HepG2 (cell line): ENCODE measurements around the gene ZSCAN26. TPM values are rescaled to one million over a fixed set of nuclear protein-coding genes. Genes with fewer than 3 reads are reported as not detected.

ENCODE experiments used
- GLI4 ChIP-seq: sonication (generic); formaldehyde crosslinking; IDR thresholded peaks from 2 replicates; pipeline ENCODE4 v1.5.1; 2020; ENCODE audit warnings: missing genetic modification reagents, mild to moderate bottlenecking, moderate library complexity, borderline replicate concordance
- PAXIP1 ChIP-seq: sonication (generic); formaldehyde crosslinking; conservative IDR thresholded peaks from 2 replicates; pipeline ENCODE4 v1.4.0; 2020; ENCODE audit warnings: mild to moderate bottlenecking, missing genetic modification reagents, moderate library complexity
- POGK ChIP-seq: sonication (generic); formaldehyde crosslinking; conservative IDR thresholded peaks from 2 replicates; pipeline ENCODE4 v1.8.0; 2022; ENCODE audit warnings: mild to moderate bottlenecking, moderate library complexity, missing genetic modification reagents
- TEF ChIP-seq: sonication (generic); formaldehyde crosslinking; IDR thresholded peaks from 2 replicates; pipeline ENCODE4 v1.5.0; 2020; ENCODE audit warnings: missing genetic modification reagents
- XBP1 ChIP-seq: sonication (generic); formaldehyde crosslinking; IDR thresholded peaks from 2 replicates; pipeline ENCODE4 v1.5.0; 2020; ENCODE audit warnings: missing genetic modification reagents
- ZBTB25 ChIP-seq: IDR thresholded peaks from 2 replicates; pipeline ENCODE4 v1.6.1; 2018; ENCODE audit warnings: missing genetic modification reagents
- ZIK1 ChIP-seq: sonication (generic); formaldehyde crosslinking; IDR thresholded peaks from 2 replicates; pipeline ENCODE4 v1.5.0; 2020; ENCODE audit warnings: mild to moderate bottlenecking, low read depth, missing genetic modification reagents, borderline replicate concordance
- ZNF224 ChIP-seq: sonication (generic); formaldehyde crosslinking; IDR thresholded peaks from 2 replicates; pipeline ENCODE4 v1.5.0; 2020; ENCODE audit warnings: mild to moderate bottlenecking, missing genetic modification reagents
- ZNF282 ChIP-seq: fragments of 450-650 bp; IDR thresholded peaks from 2 replicates; pipeline ENCODE4 v1.6.1; 2018; ENCODE audit not compliant: partially characterized antibody
- ZNF407 ChIP-seq: sonication (generic); formaldehyde crosslinking; IDR thresholded peaks from one replicate; pipeline ENCODE4 v1.5.1; 2020; ENCODE audit warnings: mild to moderate bottlenecking, missing genetic modification reagents; ENCODE audit errors: not compliant biosample characterization
- ZNF670 ChIP-seq: sonication (generic); formaldehyde crosslinking; IDR thresholded peaks from 2 replicates; pipeline ENCODE4 v1.8.0; 2022; ENCODE audit warnings: mild to moderate bottlenecking, missing genetic modification reagents, borderline replicate concordance
- polyA plus RNA-seq, 8 experiments: library from polyadenylated mRNA; depleted of rRNA in 3 of 8; stranded (reverse) in 7 of 8; unstranded in 1 of 8; fragments of >200 nt; fragmentation: Illumina TruSeq in 4 of 8; extraction: Trizol in 4 of 8; gene quantifications; 2 replicates each; pipeline versions ENCODE4 v1.2.1 to v1.2.3, GENCODE V29; 2011 to 2016; ENCODE audit warnings: low read depth in 4 of 8, missing spikeins in 1 of 8, mixed read lengths in 1 of 8; ENCODE audit not compliant: insufficient read depth in 1 of 8
- total RNA-seq, 5 experiments: library from RNA; depleted of rRNA; stranded (reverse); fragments of >200 nt; fragmentation: Illumina TruSeq; extraction: Trizol; gene quantifications; 2 replicates each; pipeline ENCODE4 v1.2.3, GENCODE V29; 2016; ENCODE audit warnings: low read depth in 1 of 5

ZSCAN26 gene
- total and polyA plus RNA-seq, 2 of the 13 experiments (the other 11 are each of a cell fraction or from before 2014, with no cell fraction given), result 12.0 to 15.6 TPM

GRCh38 chr6:28281288-28282064 is 14.5 kb downstream of the ZSCAN26 start, which contains the start of gene PGBD1 (continued):
- TF ChIP-seq ZNF407 (CRISPR knock-in tag) (peak; percentile 79), TEF (CRISPR knock-in tag) (no peak; the same call in 1 of the 2 replicates), GLI4 (peak; percentile 76; the same call in 1 of the 2 replicates), POGK (CRISPR knock-in tag) (0 out of 2 replicates have a peak, but pooled peaks have one; percentile 29), ZIK1 (CRISPR knock-in tag) (no peak), ZNF224 (CRISPR knock-in tag) (peak; percentile 73; the same call in 1 of the 2 replicates), XBP1 (CRISPR knock-in tag) (peak; percentile 56; the same call in 1 of the 2 replicates), PAXIP1 (CRISPR knock-in tag) (peak; percentile 23; the same call in 1 of the 2 replicates), ZNF282 (no peak), ZBTB25 (CRISPR knock-in tag) (no peak), ZNF670 (CRISPR knock-in tag) (0 out of 2 replicates have a peak, but pooled peaks have one; percentile 15)
